CD4-positive, alpha-beta T cell treated with Interleukin-15 for 4 hours (primary cell): ENCODE results near the gene CSNK1G1.
"Not testable (repeated sequence)": the region's sequence is repeated elsewhere in the genome, so short reads cannot be mapped to it uniquely, and the experiment has no call there.

Source experiments
- DNase-seq: peaks from one replicate; pipeline ENCODE4 v3.0.0-alpha.2; 2020; ENCODE audit warnings: low spot score

Gene CSNK1G1

DNA sequence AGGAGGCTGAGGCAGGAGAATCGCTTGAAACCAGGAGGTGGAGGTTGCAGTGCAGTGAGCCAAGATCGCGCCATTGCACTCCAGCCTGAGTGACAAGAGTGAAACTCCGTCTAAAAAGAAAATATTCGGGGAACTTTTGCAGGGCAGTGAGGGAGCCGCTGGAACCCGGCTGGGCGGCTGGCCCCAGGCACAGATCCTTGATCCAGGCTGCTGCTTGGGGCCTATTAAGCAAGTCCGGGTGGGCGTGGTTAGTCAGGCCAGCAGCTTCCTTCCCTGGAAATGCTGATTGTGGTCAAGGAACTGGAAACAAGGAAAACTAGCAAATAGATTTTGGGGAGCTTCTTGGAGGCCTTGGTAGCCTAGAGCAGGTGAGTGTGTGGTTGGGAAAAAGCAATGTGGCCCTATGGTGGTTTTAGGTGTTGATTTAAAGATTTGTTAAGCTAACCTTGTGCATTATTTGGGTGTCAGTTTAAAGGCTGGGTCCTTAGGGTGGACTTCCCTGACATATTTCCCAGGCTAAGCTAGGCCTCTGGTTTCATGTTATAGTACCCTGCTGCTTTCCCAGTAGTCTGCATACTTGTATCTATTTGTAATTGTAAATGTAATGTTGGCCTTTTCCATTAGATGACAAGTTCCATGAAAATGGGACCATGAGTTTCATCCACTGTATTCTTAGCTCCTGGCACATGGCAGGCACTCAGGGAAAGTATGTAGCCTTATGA is 222.2 kb downstream of the CSNK1G1 start:
- no peak for DNase-seq

GRCh38 chr15:64132217-64132616 is 223.8 kb downstream of the CSNK1G1 start:
- no peak for DNase-seq

GRCh38 chr15:64131547-64131946 is 224.4 kb downstream of the CSNK1G1 start:
- DNase-seq: no peak

GRCh38 chr15:64130159-64130558 is 225.8 kb downstream of the CSNK1G1 start:
- DNase-seq: no peak

DNA sequence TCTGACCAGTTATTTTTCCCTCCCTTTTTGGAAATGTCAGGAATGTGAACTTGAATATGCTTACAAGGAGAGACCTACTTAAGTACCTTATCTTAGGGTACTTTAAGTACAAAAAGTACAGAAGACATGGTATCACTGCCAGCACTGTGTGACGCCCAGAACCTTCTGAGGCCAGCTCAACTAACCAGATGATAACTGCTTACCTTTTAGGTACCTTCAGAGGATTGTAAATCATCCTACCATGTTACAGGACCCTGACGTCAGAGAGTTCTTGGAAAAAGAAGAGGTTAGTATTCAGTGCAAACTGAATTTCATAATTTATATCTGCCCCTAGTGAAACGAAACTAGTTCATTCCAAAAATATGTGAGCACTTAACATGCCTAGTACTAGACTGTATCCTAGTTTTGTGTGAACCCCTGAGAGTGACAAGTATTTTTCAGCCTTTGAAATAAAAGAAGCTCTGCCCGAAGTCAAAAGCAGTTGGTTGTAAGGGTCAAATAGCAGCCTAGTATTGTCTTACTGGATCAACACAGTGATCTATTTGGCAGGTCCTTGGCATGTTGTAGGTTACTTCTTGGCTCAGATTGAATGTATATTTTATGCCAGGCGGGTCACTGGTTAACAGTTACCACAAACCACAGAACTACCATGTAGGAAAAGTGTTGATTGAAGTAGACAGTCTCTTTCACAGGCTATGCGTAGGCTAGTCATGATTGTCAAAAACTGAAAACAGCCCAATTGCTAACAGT is 228.3 kb downstream of the CSNK1G1 start:
- DNase-seq: no peak

- DNase-seq: no peak
Observed at GRCh38 chr15:64125978-64126377, 230.0 kb downstream of the CSNK1G1 start.

DNA sequence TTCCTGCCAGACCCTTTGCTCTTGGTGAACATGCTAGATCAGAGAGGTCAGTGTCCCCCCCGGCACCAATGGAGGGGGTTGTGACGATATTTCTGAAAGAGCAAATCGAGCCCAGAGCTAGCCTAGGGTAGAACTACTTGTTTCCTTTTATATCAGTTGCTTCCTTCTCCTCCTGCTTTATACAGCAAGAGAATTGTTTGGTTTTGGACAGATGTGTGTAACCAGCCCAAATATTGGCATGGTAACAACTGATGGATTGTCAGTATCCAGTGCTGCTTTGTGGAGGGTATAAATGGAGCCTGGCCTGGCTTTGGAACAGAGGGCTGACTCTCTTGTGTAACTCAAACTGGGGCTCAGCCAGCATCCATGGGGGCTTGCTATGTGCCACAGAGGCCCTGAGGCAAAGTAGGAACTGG is 233.0 kb downstream of the CSNK1G1 start:
- no peak for DNase-seq

- no peak for DNase-seq
Observed at GRCh38 chr15:64122444-64122843, 233.5 kb downstream of the CSNK1G1 start.

GRCh38 chr15:64121614-64122013 is 234.4 kb downstream of the CSNK1G1 start:
- DNase-seq: no peak

DNA sequence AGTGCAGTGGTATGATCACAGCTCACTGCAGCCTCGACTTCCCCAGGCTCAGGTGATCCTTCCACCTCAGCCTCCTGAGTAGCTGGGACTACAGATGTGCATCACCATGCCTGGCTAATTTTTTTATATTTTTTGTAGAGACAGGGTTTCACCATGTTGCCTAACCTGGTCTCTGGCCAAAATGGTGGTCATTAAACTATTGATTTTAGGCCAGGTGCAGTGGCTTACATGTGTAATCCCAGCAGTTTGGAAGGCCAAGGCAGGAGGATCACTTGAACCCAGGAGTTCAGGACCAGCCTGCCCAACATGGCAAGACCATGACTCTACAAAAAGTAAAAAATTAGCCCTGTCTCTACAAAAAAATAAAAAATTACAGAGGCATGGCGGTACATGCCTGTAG is 235.7 kb downstream of the CSNK1G1 start:
- DNase-seq: not testable (repeated sequence)

DNA sequence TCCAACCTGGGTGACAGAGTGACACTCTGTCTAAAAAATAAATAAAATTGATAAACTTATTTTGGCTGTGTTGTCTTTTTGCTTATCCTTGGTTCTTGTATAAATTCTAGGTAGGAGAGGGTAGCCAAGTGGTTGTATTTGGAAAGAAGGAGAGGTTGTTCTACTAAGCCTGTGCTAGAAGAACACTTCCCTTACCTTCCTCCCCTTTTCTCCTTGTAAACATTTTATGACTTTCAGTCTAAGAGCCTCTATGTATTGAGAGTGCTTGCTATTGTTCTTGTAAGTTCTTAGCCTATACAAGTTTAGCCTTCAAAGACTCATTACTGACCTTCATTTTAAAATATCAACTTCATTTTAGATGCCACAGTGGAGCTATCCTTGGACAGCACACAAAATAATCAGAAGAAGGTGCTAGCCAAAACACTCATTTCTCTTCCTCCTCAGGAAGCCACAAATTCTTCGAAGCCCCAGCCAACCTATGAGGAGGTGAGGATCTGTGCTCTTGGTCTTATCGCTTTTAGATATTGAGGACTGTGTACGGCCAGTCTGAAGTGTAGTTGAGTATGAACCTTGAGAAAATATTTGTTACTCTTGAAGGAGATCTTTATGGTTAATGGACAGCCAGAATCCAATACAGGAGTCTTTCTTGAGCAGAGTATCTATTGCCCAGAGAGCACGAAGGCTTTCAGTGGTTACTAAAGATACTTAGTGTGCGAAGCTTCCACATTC is 238.1 kb downstream of the CSNK1G1 start:
- no peak for DNase-seq
